Measurements from ENCODE around the gene GDF7. TPM values are rescaled to one million over a fixed set of nuclear protein-coding genes. Genes with fewer than 3 reads are reported as not detected.

GDF7 gene
- total RNA-seq, 4 donors from 2014 or later, result under 0.01 to 0.42 (median 0.13) TPM

DNA sequence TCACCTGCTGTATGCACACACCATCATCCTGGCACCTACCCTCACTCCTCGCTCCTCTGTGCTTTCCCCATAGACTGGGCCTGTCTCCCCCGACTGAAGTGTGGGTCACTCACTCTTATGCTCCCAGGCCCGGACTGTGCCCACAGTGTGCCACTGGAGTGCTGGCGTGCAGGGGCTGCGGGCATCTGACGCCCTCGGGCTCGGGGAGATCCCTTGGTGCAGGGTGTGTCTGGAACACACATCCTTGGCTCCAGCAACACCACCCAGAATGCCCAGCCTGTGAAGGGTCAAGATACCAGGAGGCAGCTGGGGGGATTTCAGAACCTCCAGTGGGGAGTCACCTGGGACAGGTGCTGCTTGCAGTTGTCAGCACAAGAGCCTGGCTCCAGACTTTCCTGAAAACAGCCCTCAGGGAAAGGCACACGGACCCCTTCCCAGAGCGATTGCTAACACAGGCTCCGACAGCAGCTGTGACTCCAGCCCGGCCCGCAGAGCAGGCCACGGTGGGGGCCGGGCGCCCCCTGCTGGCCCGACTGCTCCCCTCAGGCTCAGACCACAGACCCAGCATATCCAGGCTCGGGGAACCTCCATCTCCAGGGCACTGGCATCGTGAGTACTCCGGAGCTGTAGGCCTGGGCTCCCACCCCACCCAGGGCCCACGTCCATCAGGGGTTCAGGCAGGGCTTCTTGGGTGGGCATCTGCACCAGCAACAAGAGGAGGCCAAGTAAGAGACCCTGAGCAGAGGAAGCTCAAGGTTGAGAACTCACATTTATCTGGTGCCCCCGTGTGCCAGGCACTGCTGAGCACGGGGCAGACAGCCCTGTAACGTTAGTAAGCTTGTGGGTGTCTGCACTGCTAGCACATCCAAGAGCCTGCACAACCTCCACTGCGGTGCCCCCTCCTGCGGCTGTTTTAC is 24.6 kb upstream of the GDF7 start:
- intact Hi-C loops (cut with DNase I), result loop anchor here (5.0 to 10.0 kb wide), 3 partner anchors 200 to 508 kb away; no protein-coding TSS in a partner anchor
- Histone ChIP-seq H3K27me3 (no peaks in the 10 kb centered on the region), H3K4me3 (replicated peaks in 1 of 3) (no peak overlapping the region), H3K36me3 (peaks cover 12 to 14% of the 10 kb centered on the region in 2 donors), H3K4me1 (peaks cover 4 to 23% of the 10 kb centered on the region in 2 donors), H3K9me3 (no peaks in the 10 kb centered on the region), H3K27ac (no peak overlapping the region)
- no peak for TF ChIP-seq POLR2A (IDR thresholded peaks at IDR 0.05)
- TF ChIP-seq, protein P1, sequence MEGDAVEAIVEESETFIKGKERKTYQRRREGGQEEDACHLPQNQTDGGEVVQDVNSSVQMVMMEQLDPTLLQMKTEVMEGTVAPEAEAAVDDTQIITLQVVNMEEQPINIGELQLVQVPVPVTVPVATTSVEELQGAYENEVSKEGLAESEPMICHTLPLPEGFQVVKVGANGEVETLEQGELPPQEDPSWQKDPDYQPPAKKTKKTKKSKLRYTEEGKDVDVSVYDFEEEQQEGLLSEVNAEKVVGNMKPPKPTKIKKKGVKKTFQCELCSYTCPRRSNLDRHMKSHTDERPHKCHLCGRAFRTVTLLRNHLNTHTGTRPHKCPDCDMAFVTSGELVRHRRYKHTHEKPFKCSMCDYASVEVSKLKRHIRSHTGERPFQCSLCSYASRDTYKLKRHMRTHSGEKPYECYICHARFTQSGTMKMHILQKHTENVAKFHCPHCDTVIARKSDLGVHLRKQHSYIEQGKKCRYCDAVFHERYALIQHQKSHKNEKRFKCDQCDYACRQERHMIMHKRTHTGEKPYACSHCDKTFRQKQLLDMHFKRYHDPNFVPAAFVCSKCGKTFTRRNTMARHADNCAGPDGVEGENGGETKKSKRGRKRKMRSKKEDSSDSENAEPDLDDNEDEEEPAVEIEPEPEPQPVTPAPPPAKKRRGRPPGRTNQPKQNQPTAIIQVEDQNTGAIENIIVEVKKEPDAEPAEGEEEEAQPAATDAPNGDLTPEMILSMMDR (IDR thresholded peaks at IDR 0.05), result peak; percentile 69 to 94 (median 89)
- WGBS, 2 donors, result 47 to 61% methylated on average over 18 to 21 of the region's 26 CpGs
- DNase-seq, result peak; percentile 70 to 74

DNA sequence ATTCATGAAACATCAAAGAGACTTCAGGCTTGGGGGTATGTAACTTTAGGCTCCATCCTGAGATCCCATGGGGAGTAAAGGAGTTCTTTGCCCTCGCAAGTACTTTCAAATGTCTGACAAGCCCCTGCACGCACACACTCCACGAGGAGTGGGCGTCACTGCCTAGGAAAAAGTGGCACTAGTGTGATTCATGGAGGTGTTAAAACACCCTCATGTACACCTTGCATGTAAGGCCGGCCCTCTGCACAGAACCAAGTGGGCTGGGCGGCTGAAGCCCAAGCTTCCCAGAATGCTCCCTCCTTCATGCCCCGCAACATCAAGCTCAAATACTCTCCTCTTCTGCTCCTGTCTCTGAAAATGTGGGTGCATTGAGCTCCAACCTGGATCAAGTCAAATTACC is 23.9 kb upstream of the GDF7 start:
- Histone ChIP-seq H3K27me3 (no peaks in the 10 kb centered on the region), H3K4me1 (peaks cover 4 to 24% of the 10 kb centered on the region in 2 donors), H3K36me3 (peaks cover 10 to 14% of the 10 kb centered on the region in 2 donors), H3K9me3 (no peaks in the 10 kb centered on the region), H3K27ac (no peak overlapping the region), H3K4me3 (replicated peaks in 1 of 3) (no peak overlapping the region)
- intact Hi-C loops (cut with DNase I), result loop anchor here (5.0 to 10.0 kb wide), 3 partner anchors 201 to 508 kb away; no protein-coding TSS in a partner anchor
- no peak for DNase-seq
- 96 to 99% methylated on average over 7 of the region's 7 CpGs for WGBS, 2 donors
- TF ChIP-seq, protein P1 (IDR thresholded peaks at IDR 0.05), result no peak
- TF ChIP-seq POLR2A (IDR thresholded peaks at IDR 0.05), result no peak

DNA sequence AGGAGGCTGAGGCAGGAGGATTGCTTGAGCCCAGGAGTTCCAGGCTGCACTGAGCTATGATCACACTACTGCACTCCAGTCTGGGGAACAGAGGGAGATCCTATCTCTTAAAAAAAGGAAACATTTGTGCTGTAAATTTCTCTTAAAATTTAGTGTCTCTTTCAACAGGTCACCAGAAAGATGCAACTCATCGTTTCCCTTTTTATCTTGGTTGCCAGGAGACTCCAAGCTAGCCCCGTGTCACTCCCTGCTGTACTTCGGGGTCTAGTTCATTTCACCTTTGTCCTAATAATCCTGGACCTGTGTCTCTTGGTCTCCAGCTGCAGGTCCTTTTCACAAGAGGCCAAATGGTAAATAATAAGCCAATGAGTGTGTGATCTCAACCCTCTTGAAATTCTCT is 23.1 kb upstream of the GDF7 start:
- DNase-seq, result no peak
- Histone ChIP-seq H3K9me3 (no peaks in the 10 kb centered on the region), H3K4me3 (replicated peaks in 1 of 3) (no peak overlapping the region), H3K27ac (no peak overlapping the region), H3K4me1 (peaks cover 8 to 26% of the 10 kb centered on the region in 2 donors), H3K27me3 (no peaks in the 10 kb centered on the region), H3K36me3 (peaks cover 8 to 14% of the 10 kb centered on the region in 2 donors)
- intact Hi-C loops (cut with DNase I), result loop anchor here (5.0 to 10.0 kb wide), 3 partner anchors 202 to 509 kb away; no protein-coding TSS in a partner anchor
- 73 to 90% methylated on average over 3 of the region's 3 CpGs for WGBS, 2 donors
- TF ChIP-seq POLR2A (IDR thresholded peaks at IDR 0.05), result no peak
- TF ChIP-seq, protein P1 (IDR thresholded peaks at IDR 0.05), result no peak

DNA sequence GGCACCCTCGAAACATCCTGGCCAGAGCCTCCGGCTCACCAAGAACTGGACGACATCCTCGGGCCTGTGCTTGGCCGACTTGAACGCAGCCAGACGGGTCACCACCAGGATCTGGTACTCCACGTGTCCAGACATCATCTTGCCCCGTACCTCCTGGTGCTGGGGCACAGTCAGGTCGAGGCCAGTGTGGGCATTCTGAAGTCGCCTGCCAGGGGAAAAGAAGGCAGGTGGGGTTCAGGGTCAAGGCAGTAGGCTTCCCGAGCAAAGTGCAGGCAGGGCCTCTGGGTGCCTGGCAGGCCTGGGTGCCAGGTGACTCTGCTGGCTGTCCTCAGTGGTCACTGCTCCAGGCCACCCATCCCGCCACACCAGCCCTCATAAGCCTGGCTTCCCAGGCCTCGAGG is 21.6 kb upstream of the GDF7 start:
- Histone ChIP-seq H3K4me3 (replicated peaks in 1 of 3) (no peak overlapping the region), H3K36me3 (peaks cover 8 to 14% of the 10 kb centered on the region in 2 donors), H3K4me1 (peaks cover 20 to 30% of the 10 kb centered on the region in 2 donors), H3K9me3 (no peaks in the 10 kb centered on the region), H3K27ac (no peak overlapping the region), H3K27me3 (no peaks in the 10 kb centered on the region)
- DNase-seq, result no peak
- intact Hi-C loops (cut with DNase I), result loop anchor here (10.0 kb wide), 2 partner anchors 240 to 510 kb away; no protein-coding TSS in a partner anchor
- TF ChIP-seq POLR2A (IDR thresholded peaks at IDR 0.05), result no peak
- TF ChIP-seq, protein P1 (IDR thresholded peaks at IDR 0.05), result no peak
- 98 to 100% methylated on average over 2 to 9 of the region's 14 CpGs for WGBS, 2 donors

DNA sequence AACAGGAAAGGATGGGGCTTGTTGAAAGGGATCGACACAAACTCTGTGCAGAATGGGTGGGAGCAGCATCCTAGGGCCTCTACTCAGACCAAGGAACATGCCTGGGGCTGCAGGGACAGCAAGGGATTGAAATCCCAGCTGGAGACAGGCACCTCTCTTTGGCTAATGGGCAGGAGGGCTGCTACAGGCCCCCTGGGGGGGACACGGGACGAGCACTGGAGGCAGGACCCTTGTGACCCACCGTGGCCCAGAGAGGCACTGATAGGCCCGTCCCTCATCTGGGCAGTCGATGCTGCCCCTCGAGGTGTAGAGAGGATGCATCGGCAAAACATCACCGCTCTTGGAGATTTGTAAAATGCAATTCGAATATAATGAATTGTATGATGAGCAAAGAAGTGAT is 21.2 kb upstream of the GDF7 start:
- WGBS, 2 donors, result 84 to 86% methylated on average over 10 of the region's 10 CpGs
- TF ChIP-seq POLR2A (IDR thresholded peaks at IDR 0.05), result no peak
- TF ChIP-seq, protein P1 (IDR thresholded peaks at IDR 0.05), result no peak
- no peak overlapping the region for H3K4me3 ChIP-seq (replicated peaks in 1 of 3)
- H3K27ac ChIP-seq, result no peak overlapping the region
- peaks cover 22 to 30% of the 10 kb centered on the region in 2 donors for H3K4me1 ChIP-seq
- peaks cover 8 to 14% of the 10 kb centered on the region in 2 donors for H3K36me3 ChIP-seq
- DNase-seq, result no peak
- H3K9me3 ChIP-seq, result no peaks in the 10 kb centered on the region
- no peaks in the 10 kb centered on the region for H3K27me3 ChIP-seq
- intact Hi-C loops (cut with DNase I), result loop anchor here (10.0 kb wide), 2 partner anchors 241 to 511 kb away; no protein-coding TSS in a partner anchor

All from thyroid gland (tissue), 4 donors.